NOMO-1 treated with dmso at 0.1 percent for 144 hours (cell line): Measurements from ENCODE around the gene PHLDA3.

Experiments used
- DNase-seq: peaks from one replicate; lab custom pipeline; 2025; ENCODE audit not compliant: unreplicated experiment; lab: John Stamatoyannopoulos, UW

Gene PHLDA3

GRCh38 chr1:201465698-201466290 lies 3.2 kb downstream of the PHLDA3 start:
- DNase-seq: no peak

DNA sequence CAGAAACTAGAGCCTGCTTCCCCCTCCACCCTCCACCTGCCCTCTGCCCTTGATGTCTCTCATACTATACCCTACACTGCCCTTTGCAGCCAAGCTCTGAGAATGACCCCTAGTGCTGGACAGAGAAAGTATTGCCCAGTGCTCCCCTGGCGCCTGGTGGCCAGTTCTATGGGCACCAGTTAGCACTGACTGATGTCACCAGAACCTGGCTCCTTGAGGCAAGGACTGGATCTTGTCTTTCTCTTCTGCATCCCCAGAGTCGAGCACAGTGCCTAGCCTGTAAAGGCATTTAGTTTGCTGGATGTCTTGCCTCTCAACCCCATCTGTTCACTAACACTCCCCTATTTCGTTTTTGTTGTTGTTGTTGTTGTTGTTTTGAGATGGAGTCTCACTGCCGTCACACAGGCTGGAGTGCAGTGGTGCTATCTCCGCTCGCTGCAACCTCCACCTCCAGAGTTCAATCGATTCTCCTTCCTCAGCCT lies 5.9 kb downstream of the PHLDA3 start:
- no peak for DNase-seq

DNA sequence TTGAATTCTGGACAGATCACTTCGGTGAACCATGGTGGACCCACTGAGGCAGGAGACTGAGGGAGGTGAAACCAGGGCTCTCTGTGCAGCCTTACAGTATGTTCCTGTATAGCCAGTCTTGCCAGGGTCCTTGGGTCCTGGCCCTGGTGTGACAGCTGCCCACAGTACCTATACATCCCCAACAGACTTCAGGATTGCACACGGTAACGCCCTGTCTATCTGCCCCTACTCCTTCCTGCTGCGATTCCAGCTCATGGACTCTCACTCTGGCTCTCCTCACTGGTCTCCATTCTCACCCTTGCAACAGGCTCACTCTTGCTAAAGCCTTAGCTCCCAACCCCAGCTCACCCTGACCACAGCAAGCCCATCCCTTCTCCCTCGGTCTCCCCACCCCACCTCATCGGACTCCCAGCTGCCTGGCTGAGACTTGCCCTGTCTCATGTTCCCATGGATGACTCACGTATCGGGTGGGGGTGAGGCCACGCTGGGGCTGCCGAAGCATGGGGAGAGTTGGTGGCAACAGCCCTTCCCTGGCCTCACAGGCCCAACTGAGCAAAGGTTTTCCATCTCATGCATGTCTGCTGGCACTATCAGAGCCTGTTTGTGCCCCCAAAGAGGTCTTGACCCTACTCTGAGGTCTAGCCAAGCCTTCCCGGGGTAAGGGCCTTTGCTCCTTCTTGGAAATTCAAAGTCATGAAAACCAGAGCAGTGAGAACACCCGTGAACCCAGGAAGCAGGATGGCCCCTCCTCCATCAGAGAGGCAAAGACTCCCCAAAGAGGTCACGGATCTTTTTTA lies 7.1 kb downstream of the PHLDA3 start:
- DNase-seq: peak; percentile 30

DNA sequence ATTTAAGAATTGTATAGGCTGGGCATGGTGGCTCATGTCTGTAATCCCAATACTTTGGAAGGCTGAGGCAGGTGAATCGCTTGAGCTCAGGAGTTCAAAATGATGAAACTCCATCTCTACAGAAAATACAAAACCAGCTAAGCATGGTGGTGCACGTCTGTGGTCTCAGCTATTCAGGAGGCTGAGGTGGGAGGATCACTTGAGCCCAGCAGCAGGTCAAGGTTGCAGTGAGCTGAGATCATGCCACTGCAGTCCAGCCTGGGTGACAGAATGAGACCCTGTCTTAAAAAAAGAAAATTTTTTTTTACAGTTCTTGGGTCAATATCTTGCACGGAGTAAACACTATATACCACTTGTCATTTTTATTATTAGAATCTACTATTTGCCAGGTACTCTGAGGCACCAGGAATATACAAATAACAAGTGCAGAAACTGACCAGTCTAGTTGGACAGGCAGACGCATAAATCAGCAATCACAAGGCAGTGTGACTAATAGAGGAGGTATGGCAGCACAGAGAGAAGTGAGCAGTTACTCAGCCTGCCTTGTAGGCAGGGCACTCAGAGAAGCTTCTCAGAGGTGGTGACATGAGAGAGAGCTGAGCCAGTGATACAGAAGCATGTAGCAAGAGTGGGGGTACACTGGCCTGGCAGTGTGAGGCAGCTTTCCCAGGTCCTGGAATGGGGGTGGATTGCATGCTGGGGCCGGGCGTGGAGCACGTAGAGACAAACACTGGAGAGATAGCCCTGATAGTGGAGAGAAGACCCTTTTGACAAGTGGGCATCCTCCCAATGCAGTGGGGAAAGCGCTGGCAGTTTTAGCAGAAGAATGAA lies 8.0 kb downstream of the PHLDA3 start:
- no peak for DNase-seq

- no peak for DNase-seq
These were observed 9.2 kb downstream of the PHLDA3 start for GRCh38 chr1:201459775-201460174.

DNA sequence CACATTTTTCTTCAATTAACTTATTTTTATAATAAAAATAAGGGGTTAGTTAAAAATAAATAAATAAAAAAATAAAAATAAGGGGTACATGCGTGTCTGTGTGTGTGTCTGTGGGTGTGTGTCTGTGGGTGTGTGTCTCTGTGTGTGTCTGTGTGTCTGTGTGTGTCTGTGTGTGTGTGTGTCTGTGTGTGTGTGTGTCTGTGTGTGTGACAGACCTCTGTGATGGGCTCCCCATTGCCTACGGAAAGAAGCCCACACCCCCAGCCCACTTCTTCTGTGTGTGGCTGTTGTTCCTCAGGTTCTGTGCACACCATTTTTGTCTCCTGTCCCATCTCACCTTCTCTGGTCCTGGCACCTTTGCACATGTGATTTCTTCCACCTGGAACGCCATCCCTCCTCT lies 9.9 kb downstream of the PHLDA3 start:
- DNase-seq: no peak

GRCh38 chr1:201457508-201457960 lies 11.5 kb downstream of the PHLDA3 start:
- DNase-seq: no peak

DNA sequence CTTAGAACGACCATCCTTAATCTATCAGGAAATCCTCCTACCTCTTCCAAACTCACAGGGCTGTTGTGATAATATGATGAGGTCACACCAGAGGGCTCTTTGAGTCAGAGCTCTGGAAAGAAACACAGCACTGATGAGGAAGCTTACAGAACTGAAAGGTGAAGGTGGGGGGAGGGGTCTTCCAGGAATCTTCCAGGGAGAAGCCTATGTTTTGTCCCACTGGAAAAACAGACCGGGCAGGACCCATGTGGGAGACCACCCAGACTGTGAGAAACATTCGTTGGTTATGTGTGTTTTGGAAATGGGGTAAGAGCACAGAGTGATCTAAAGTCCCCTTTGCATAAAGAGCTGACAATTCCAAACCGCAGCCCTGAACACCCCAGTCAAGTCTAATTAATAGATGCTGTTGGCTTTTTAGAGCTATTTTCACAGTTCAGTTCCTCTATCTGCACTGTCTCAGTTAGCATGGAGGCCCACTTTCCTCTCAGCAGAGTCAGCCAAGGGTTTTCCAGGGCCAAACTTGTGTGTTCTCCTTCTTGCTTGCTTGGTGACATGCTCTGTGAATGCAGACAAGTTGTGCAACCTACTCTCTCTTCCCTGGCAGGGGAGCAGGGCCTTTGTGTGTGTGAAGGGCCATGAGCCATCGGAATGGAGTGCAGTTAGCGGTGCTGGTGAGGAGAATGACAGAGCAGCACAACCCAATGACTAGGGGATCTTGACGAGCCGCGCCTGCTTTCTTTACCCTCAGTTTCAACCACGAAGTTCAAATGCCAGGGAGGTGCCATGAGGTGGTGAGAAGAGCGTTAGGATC lies 12.3 kb downstream of the PHLDA3 start:
- DNase-seq: peak; percentile 65

GRCh38 chr1:201455098-201455497 lies 13.9 kb downstream of the PHLDA3 start:
- DNase-seq: no peak

DNA sequence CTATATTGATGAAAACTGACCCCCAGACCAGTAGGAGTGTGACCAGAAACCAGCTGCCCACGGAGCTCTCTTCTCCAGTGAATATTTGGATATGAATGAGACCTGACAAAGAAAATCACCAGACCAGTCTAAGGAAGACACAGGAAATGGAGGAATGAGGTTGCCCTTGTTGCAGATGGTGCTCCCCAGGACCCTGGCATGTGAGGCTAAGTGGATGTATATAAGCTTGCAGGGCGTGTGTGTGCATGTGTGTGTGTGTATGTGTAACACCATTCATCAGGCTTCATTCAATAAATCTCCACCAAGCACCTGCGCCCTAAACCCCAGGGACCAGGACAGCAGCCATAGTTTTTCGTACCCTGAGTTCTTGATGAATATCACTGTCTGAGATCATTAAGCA lies 14.4 kb downstream of the PHLDA3 start:
- no peak for DNase-seq

- no peak for DNase-seq
These were observed 16.1 kb downstream of the PHLDA3 start for GRCh38 chr1:201452866-201453265.

DNA sequence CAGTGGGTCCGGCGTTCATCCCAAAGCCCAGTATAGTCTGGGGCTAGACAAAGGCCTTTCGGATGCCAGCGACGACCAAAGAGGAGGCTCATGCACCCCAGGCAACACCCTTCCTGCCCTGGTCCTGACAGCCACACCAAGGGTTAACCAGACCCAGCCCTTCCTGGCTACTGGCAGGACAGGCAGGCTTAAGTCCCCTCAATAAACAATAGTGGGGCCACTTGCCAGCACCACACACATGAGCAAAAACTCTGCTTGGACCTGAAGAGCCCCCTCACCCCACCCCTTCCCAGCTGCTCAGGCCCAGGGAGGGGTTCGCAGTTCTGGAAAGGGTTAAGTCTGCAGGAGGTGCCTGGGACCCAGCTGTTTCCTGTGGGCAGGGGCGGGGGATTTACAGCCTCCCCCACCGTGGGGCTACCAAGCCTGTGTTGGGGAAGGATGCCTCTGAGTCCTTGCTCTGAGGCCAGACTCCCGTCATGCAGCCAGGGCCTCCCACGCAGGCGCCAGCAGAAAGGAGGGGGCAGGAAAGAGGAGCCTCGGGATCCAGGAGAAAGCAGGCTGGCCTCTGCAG lies 18.2 kb downstream of the PHLDA3 start:
- no peak for DNase-seq

- no peak for DNase-seq
These were observed 20.0 kb downstream of the PHLDA3 start for GRCh38 chr1:201448990-201449389.

GRCh38 chr1:201447903-201448871 lies 20.8 kb downstream of the PHLDA3 start:
- DNase-seq: peak; percentile 13

- no peak for DNase-seq
These were observed 23.7 kb downstream of the PHLDA3 start for GRCh38 chr1:201445310-201445709.

- no peak for DNase-seq
These were observed 24.2 kb downstream of the PHLDA3 start for GRCh38 chr1:201444792-201445191.

DNA sequence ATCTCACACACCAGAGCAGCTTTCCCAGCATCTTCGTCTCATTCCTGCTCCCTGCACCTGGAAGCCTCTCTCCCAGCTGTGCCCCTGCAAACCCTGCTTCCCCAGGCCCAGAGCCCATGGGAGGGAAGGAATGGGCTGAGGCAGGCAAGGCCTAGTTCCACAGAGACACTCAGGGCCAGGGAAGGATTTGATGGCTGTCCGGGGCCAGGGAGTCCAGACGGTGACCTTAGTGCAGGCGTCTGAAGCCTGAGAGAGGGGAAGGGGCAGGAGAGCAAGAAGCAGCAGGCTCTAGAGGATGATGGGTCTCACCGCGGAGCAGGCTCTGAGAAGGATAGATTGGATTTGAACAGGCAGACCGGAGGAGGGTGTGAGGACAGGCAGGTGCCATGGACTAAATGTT lies 25.2 kb downstream of the PHLDA3 start:
- DNase-seq: no peak

DNA sequence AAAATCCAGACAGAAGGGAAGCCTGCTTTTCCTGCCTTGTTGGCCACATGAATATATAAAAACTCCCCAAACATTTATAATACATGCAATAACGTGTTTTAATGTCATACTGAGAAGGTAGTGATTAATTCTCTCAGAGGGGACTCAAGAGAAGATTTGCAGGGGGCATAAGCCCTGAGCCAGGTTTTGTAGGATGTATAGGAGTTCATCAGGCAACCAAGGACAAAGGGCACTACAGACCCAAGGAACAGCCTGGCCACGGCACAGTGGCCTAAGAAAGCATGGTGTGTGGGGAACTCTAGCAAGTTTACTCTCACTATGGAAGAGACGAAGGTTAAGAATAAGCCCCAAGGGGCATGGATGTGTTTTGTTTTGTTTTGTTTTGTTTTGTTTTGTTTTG lies 32.0 kb downstream of the PHLDA3 start:
- no peak for DNase-seq

DNA sequence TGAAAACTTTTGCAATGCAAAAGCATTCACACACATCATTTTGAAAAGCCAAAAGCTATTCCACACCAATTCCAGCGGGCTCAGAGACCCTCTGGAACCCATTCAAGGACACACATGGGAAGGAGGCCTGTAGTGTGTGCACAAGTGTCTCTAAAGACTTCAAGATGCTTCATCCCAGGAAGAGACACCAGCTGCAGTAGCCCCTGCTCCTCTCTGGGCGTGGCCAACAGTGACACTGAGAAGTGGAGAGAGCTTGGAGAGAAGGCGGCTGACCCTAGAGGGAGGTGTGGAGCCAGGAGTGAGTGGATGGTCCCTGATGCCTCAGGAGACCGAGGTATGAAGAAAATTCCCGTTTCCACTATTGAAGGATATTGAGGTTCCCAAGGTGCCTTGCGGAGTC lies 32.6 kb downstream of the PHLDA3 start:
- DNase-seq: no peak
